HepG2 (cell line): Measurements from ENCODE around the gene TMEM9.

Experiments used
- ARNT ChIP-seq: fragments of 450-650 bp; IDR thresholded peaks from 2 replicates; pipeline ENCODE4 v1.6.1; 2017
- ATF7 ChIP-seq, 2 experiments: fragments of 450-650 bp in 1 of 2; sonication (generic) in 1 of 2; formaldehyde crosslinking in 1 of 2; IDR thresholded peaks; 2 replicates each; pipeline versions ENCODE4 v1.4.0 to v1.6.1; 2016 to 2020; ENCODE audit warnings: antibody characterized with exemption in 1 of 2, mild to moderate bottlenecking in 1 of 2, missing genetic modification reagents in 1 of 2
- CREM ChIP-seq, 2 experiments: sonication (generic) in 1 of 2; formaldehyde crosslinking in 1 of 2; IDR thresholded peaks; 2 replicates each; pipeline versions ENCODE4 v1.4.0 to v1.6.1; 2016 to 2020; ENCODE audit warnings: antibody characterized with exemption in 1 of 2, mild to moderate bottlenecking in 1 of 2, missing genetic modification reagents in 1 of 2
- CTCF ChIP-seq: sonication (generic); formaldehyde crosslinking; IDR thresholded peaks from 2 replicates; pipeline ENCODE4 v1.5.0; 2020; ENCODE audit warnings: mild to moderate bottlenecking, missing genetic modification reagents, moderate library complexity
- HDAC6 ChIP-seq: fragments of 200-600 bp; sonication (generic); IDR thresholded peaks from 2 replicates; pipeline ENCODE4 v1.7.0; 2017; ENCODE audit warnings: mild to moderate bottlenecking, antibody characterized with exemption, low read length, low read depth
- HES4 ChIP-seq: sonication (generic); formaldehyde crosslinking; IDR thresholded peaks from 2 replicates; pipeline ENCODE4 v1.9.0; 2021; ENCODE audit warnings: mild to moderate bottlenecking, missing genetic modification reagents, borderline replicate concordance
- NFKB2 ChIP-seq: sonication (generic); formaldehyde crosslinking; IDR thresholded peaks from 2 replicates; pipeline ENCODE4 v1.4.0; 2020; ENCODE audit warnings: missing genetic modification reagents, borderline replicate concordance
- PCBP1 ChIP-seq: fragments of 200-400 bp; formaldehyde crosslinking; IDR thresholded peaks from 2 replicates; pipeline ENCODE4 v1.6.1; 2017; ENCODE audit warnings: mild to moderate bottlenecking, low read depth, low read length, borderline replicate concordance
- SRSF4 ChIP-seq: fragments of 200-400 bp; formaldehyde crosslinking; IDR thresholded peaks from one replicate; pipeline ENCODE4 v1.6.1; 2018; ENCODE audit warnings: mild to moderate bottlenecking, low read depth, low read length, moderate library complexity; ENCODE audit not compliant: poor library complexity, severe bottlenecking
- ZBED4 ChIP-seq: sonication (generic); formaldehyde crosslinking; IDR thresholded peaks from 2 replicates; pipeline ENCODE4 v1.4.0; 2020; ENCODE audit warnings: missing genetic modification reagents, borderline replicate concordance
- ZBTB42 ChIP-seq: sonication (generic); formaldehyde crosslinking; IDR thresholded peaks from 2 replicates; pipeline ENCODE4 v1.5.0; 2020; ENCODE audit warnings: mild to moderate bottlenecking, missing genetic modification reagents
- ZFP37 ChIP-seq: sonication (generic); formaldehyde crosslinking; IDR thresholded peaks from 2 replicates; pipeline ENCODE4 v1.4.0; 2020; ENCODE audit warnings: missing genetic modification reagents, borderline replicate concordance
- ZNF556 ChIP-seq: sonication (generic); formaldehyde crosslinking; IDR thresholded peaks from 2 replicates; pipeline ENCODE4 v1.4.0; 2020; ENCODE audit warnings: mild to moderate bottlenecking, missing genetic modification reagents, borderline replicate concordance
- ZNF639 ChIP-seq: conservative IDR thresholded peaks from 2 replicates; pipeline ENCODE4 v1.6.1; 2018; ENCODE audit warnings: missing genetic modification reagents

GRCh38 chr1:201112926-201113325, 41.3 kb downstream of the TMEM9 start:
- TF ChIP-seq ATF7 (IDR thresholded peaks at IDR 0.05) (no peak), ATF7 (CRISPR knock-in tag; IDR thresholded peaks at IDR 0.05) (no peak), CREM (IDR thresholded peaks at IDR 0.05) (no peak), CREM (CRISPR knock-in tag; IDR thresholded peaks at IDR 0.05) (no peak), HES4 (CRISPR knock-in tag) (no peak), ZNF639 (CRISPR knock-in tag) (no peak), PCBP1 (no peak), ZBTB42 (no peak), NFKB2 (no peak), CTCF (CRISPR knock-in tag) (no peak), ZBED4 (CRISPR knock-in tag) (no peak), ARNT (no peak), ZFP37 (CRISPR knock-in tag) (no peak), SRSF4 (no peak), HDAC6 (no peak), ZNF556 (no peak)
